ENCODE results near the gene C4orf33. TPM values are rescaled to one million over a fixed set of nuclear protein-coding genes. Genes with fewer than 3 reads are reported as not detected.

The C4orf33 gene
- total RNA-seq, 1 experiment from 2014 or later: 8.6 TPM

- Histone ChIP-seq H3K27me3 (ENCODE audit: insufficient read depth, low read length) (no peaks in the 10 kb centered on the region), H3K4me2 (ENCODE audit: low read length) (no peak overlapping the region), H3K4me1 (ENCODE audit: control insufficient read depth in 1 of 2, insufficient read depth in 2 of 2, low read length in 2 of 2) (no peaks in the 10 kb centered on the region), H3K9me3 (ENCODE audit: control insufficient read depth in 1 of 2, insufficient read depth in 1 of 2, low read depth in 1 of 2, low read length in 2 of 2) (no peaks in the 10 kb centered on the region), H3K36me3 (ENCODE audit: control insufficient read depth in 1 of 2, insufficient read depth in 2 of 2, low read length in 2 of 2) (no peaks in the 10 kb centered on the region), H3K9ac (ENCODE audit: low read length) (no peak overlapping the region), H3K79me2 (ENCODE audit: insufficient read depth, low read length) (no peaks in the 10 kb centered on the region), H3K4me3 (replicated peaks in 1 of 2; ENCODE audit: low read depth in 1 of 2, low read length in 2 of 2) (no peak overlapping the region), H3K27ac (ENCODE audit: low read depth, low read length) (no peak overlapping the region), H3K9me2 (ENCODE audit: insufficient read depth) (no peaks in the 10 kb centered on the region), H4K20me1 (ENCODE audit: insufficient read depth) (no peaks in the 10 kb centered on the region), H2AFZ (ENCODE audit: low read depth, low read length, poor library complexity, severe bottlenecking) (no peak overlapping the region)
- CTCF ChIA-PET: no interaction called here
- POLR2A ChIA-PET: no interaction called here
- no peak for ATAC-seq
- RAD21 ChIA-PET (ENCODE audit: low non-redundant PET in 1 of 2, low total read pairs in 2 of 2, uncharacterized antibody in 2 of 2, unreplicated experiment in 2 of 2): no interaction called here
- intact Hi-C loops (cut with micrococcal nuclease): no loop called here
- no TSS peak for BruUV-seq (replicated peaks)
- TF ChIP-seq SRF (IDR thresholded peaks at IDR 0.05; ENCODE audit: low read depth) (no peak), FOSL1 (IDR thresholded peaks at IDR 0.05; ENCODE audit: low read depth) (no peak), RAD21 (IDR thresholded peaks at IDR 0.05; ENCODE audit: low read depth) (no peak), CTCF (IDR thresholded peaks at IDR 0.05 in 2 of 3, conservative IDR thresholded peaks at IDR 0.05 in 1 of 3; ENCODE audit: borderline replicate concordance in 1 of 3, insufficient read depth in 1 of 3, low read depth in 2 of 3, low read length in 2 of 3) (no peak), EGR1 (IDR thresholded peaks at IDR 0.05; ENCODE audit: low read depth) (no peak), ZBTB33 (IDR thresholded peaks at IDR 0.05; ENCODE audit: extremely low read depth, insufficient replicate concordance, low read length) (no peak), POLR2A (IDR thresholded peaks at IDR 0.05; ENCODE audit: borderline replicate concordance, extremely low read depth, insufficient read depth, insufficient read length) (no peak), ZNF274 (IDR thresholded peaks at IDR 0.05; ENCODE audit: low read depth, low read length) (no peak), TCF7L2 (IDR thresholded peaks at IDR 0.05; ENCODE audit: borderline replicate concordance, extremely low read depth, insufficient read depth, insufficient read length) (no peak), ZFX (IDR thresholded peaks at IDR 0.05) (no peak)
- DNase-seq (ENCODE audit: low read depth, low spot score): no peak
Measured at GRCh38 chr4:129131343-129131742, 35.4 kb downstream of the C4orf33 start.
